ENCODE data around the gene SIRT7.

The SIRT7 gene

DNA sequence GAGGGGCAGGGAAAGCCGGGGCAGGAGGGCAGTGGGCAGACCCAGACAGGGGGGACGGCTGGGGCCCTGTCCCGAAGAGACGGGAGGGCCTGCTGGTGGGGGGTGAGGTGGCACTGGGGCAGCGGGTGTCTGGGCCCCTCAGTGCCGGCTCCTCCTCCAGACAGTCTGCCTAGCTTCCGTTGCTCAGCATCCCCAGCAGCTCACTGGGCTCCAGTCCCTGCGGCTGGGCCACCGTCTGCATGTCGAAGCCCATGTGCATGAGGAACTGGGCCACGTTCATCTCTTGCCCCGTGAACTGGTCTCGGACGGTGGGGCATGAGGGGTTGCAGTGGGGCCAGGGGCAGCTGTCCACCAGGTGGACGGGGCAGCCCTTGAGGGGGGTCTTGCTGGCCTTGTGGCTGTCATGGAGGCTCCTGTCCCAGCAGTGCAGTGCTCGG lies 34.8 kb upstream of the SIRT7 start:
- DNase-seq (ENCODE audit: low read depth): no peak
- TF ChIP-seq, protein P1, sequence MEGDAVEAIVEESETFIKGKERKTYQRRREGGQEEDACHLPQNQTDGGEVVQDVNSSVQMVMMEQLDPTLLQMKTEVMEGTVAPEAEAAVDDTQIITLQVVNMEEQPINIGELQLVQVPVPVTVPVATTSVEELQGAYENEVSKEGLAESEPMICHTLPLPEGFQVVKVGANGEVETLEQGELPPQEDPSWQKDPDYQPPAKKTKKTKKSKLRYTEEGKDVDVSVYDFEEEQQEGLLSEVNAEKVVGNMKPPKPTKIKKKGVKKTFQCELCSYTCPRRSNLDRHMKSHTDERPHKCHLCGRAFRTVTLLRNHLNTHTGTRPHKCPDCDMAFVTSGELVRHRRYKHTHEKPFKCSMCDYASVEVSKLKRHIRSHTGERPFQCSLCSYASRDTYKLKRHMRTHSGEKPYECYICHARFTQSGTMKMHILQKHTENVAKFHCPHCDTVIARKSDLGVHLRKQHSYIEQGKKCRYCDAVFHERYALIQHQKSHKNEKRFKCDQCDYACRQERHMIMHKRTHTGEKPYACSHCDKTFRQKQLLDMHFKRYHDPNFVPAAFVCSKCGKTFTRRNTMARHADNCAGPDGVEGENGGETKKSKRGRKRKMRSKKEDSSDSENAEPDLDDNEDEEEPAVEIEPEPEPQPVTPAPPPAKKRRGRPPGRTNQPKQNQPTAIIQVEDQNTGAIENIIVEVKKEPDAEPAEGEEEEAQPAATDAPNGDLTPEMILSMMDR (conservative IDR thresholded peaks at IDR 0.05; ENCODE audit: low read depth, low read length): no peak
- no peak overlapping the region for H3K4me3 ChIP-seq (ENCODE audit: low read depth, low read length)

DNA sequence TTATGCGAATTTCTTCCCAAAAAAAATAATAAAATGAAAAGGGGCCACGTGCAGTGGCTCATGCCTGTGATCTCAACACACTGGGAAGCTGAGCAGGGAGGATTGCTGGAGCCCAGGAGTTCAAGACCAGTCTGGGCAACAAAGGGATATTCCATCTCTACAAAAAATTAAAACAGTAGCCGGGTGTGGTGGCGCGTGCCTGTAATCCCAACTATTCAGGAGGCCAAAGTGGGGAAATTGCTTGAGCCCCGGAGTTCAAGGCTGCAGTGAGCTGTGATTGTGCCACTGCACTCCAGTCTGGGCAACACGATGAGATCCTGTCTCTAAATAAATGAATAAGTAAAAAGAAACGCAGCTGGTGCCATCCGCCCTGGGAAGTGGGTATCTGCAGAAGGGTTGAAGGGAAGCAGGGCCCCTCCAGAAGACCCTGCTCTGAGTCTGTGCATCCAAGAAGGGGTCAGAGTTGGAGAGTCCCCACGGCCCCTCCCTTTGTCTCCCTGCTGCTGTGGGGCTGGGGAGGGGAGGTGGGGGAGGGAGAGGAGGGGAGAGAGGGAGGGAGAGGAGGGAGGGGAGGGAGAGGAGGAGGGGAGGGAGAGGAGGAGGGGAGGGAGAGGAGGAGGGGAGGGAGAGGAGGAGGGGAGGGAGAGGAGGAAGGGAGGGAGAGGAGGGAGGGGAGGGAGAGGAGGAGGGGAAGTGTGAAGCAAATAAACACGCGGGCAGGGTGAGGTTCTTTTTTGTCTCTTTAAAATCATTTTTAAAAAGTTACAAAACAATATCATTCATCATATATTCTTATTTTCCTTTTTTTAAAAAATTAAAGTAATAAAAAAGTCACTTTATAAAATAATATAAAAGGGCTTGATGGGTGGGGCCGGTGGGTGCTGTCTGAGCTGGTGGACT lies 34.1 kb upstream of the SIRT7 start:
- TF ChIP-seq, protein P1 (conservative IDR thresholded peaks at IDR 0.05; ENCODE audit: low read depth, low read length): no peak
- no peak for DNase-seq (ENCODE audit: low read depth)
- H3K4me3 ChIP-seq (ENCODE audit: low read depth, low read length): no peak overlapping the region

DNA sequence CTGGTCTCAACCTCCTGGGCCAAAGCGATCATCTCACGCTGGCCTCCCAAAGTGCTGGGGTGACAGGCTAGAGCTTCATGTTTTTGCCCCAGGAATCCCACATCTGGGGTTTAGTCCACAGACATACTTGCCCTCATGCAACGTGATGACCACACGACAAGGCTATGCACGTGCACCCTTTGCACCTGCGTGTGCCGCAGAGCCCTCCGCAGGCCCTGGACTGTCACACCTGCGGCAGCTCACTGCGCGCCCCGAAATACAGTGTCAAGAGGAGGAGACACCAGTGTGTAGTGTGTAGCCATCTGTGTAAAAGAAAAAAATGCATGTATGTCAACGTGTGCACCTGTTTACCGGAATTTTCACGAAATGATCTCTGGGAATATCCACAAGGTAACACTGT lies 32.5 kb upstream of the SIRT7 start:
- H3K4me3 ChIP-seq (ENCODE audit: low read depth, low read length): no peak overlapping the region
- TF ChIP-seq, protein P1 (conservative IDR thresholded peaks at IDR 0.05; ENCODE audit: low read depth, low read length): no peak
- DNase-seq (ENCODE audit: low read depth): no peak

DNA sequence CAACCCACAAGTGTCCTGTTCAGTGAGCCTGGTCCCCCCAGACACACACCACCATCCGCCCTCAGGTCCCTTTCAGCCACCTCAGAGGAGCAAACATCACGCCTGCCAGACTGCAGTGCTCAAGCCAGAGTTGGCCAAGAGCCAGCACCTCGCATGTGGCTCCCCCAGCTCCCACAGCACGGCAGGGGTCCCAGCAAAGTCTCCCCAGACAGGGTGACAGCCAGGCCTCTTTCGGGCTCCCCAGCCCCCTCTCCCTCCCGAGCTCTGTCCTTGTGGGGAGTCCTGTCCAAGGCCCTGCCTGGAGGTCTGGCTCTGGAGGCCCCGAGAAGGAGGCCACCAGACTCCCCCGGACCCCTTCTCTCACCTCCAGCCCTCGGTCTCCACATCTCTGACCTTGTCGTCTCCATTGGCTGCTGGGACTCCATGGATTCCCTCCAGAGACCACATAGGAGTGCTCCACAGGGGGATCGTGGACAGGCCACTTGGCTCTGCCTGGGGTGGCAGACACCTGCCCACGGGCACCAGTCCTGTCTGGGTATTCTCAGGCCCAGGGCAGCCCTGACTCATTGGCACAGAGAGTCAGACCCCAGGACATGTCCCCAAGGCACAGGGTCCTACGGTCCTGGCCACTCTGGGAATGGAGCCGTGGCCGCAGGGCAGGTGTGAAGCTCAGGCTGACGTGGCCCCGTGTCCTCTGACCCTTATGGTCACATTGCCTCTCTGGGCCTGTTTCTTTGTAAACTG lies 30.8 kb upstream of the SIRT7 start:
- no peak for DNase-seq (ENCODE audit: low read depth)
- TF ChIP-seq, protein P1 (conservative IDR thresholded peaks at IDR 0.05; ENCODE audit: low read depth, low read length): no peak
- no peak overlapping the region for H3K4me3 ChIP-seq (ENCODE audit: low read depth, low read length)

DNA sequence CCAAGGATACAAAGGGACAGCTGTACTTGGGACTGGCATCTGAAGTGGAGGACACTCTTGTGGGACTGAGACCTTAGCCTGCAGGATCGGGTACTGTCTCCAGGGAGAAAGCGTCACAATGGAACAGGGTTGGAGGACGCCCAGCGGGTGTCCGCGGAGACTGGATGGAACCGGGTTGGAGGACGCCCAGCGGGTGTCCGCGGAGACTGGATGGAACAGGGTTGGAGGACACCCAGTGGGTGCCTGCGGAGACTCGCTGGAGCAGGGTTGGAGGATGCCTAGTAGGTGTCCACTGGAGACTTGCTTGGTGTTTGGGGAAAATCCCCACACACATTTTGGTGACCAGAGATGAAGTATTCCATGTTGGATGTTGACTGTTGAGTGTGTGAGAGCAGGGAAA lies 29.2 kb upstream of the SIRT7 start, which contains the start of gene MYADML2:
Gene MYADML2 (minus strand): TSS at position 45 of the 400 bp plus-strand sequence. CDS start 5,492 bp downstream, outside the sequence.
- DNase-seq (ENCODE audit: low read depth): no peak
- no peak within 1 kb of the TSS for H3K4me3 ChIP-seq (ENCODE audit: low read depth, low read length)
- TF ChIP-seq, protein P1 (conservative IDR thresholded peaks at IDR 0.05; ENCODE audit: low read depth, low read length): no peak

DNA sequence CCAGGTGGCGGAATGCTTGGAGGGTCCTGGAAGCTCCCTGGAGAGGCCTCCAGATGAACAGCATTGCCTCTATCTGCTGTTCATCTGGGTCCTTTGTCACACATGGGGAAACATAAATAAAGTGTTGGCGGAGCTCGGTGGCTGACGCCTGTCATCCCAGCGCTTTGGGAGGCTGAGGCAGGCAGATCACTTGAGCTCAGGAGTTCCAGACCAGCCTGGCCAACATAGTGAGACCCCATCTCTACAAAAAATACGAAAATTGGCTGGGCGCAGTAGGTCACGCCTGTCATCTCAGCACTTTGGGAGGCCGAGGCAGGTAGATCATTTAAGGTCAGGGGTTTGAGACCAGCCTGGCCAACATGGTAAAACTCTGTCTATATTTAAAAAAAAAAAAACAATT lies 26.9 kb upstream of the SIRT7 start:
- DNase-seq (ENCODE audit: low read depth): no peak
- no peak overlapping the region for H3K4me3 ChIP-seq (ENCODE audit: low read depth, low read length)
- TF ChIP-seq, protein P1 (conservative IDR thresholded peaks at IDR 0.05; ENCODE audit: low read depth, low read length): no peak

Data from choroid plexus epithelial cell (primary cell).